GM12875 (cell line): Measurements from ENCODE around the gene TMEM233.

Experiments used
- H3K4me3 ChIP-seq: one replicate; pipeline ENCODE4 v1.5.1; 2011; ENCODE audit warnings: low read depth, low read length, control low read depth
- TF ChIP-seq, protein P1 (sequence below): IDR thresholded peaks from 2 replicates; pipeline ENCODE4 v1.5.1; 2011; ENCODE audit warnings: low read depth, mild to moderate bottlenecking, control low read depth, inconsistent platforms, low read length, moderate library complexity, borderline replicate concordance; ENCODE audit not compliant: insufficient read depth

TMEM233 gene

DNA sequence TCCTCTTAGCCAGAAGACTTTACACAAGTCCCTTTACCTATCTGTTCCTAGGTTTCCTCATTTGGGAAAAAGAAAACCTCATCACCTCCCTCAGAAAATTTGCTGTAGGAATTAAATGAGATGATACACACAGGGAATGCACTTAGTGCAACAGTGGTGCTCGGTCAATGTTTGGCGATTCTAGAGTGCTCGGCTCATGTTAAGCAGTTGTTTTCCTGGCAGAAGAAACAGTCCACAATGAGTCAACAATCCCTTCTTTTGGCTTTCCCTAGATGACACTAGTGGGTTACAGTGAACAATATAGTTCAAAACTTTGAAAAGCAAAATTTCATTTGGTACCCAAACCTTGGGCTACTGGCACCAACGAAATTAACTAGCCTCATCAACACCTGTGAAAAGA lies 3.9 kb upstream of the TMEM233 start:
- TF ChIP-seq, protein P1, sequence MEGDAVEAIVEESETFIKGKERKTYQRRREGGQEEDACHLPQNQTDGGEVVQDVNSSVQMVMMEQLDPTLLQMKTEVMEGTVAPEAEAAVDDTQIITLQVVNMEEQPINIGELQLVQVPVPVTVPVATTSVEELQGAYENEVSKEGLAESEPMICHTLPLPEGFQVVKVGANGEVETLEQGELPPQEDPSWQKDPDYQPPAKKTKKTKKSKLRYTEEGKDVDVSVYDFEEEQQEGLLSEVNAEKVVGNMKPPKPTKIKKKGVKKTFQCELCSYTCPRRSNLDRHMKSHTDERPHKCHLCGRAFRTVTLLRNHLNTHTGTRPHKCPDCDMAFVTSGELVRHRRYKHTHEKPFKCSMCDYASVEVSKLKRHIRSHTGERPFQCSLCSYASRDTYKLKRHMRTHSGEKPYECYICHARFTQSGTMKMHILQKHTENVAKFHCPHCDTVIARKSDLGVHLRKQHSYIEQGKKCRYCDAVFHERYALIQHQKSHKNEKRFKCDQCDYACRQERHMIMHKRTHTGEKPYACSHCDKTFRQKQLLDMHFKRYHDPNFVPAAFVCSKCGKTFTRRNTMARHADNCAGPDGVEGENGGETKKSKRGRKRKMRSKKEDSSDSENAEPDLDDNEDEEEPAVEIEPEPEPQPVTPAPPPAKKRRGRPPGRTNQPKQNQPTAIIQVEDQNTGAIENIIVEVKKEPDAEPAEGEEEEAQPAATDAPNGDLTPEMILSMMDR: no peak
- H3K4me3 ChIP-seq: no peak overlapping the region

DNA sequence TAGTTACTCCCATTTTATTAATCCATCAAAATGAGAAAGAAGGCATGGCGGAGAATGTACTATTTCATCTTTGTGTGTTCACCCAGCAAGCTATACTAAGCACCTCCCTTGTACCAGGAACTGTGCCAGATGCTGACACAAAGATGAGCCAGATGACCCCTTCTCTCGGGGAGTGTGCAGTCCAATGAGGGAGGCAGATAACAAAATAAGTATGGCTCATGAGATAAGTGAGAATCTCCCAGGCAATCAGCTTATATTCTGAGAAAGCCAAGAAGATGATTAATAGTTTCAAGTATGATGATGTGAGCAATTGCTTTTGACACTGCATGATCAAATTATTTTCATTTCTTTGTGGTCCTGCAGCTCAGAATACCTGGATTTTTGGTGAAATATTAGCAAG lies 1.3 kb upstream of the TMEM233 start:
- no peak overlapping the region for H3K4me3 ChIP-seq
- TF ChIP-seq, protein P1: no peak

DNA sequence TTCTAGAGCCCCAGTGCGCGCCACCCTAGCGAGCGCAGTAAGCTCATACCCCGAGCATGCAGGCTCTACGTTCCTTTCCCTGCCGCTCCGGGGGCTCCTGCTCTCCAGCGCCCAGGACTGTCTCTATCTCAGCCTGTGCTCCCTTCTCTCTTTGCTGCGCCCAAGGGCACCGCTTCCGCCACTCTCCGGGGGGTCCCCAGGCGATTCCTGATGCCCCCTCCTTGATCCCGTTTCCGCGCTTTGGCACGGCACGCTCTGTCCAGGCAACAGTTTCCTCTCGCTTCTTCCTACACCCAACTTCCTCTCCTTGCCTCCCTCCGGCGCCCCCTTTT lies 791 bp downstream of the TMEM233 start:
- TF ChIP-seq, protein P1: no peak
- H3K4me3 ChIP-seq: no peak overlapping the region

DNA sequence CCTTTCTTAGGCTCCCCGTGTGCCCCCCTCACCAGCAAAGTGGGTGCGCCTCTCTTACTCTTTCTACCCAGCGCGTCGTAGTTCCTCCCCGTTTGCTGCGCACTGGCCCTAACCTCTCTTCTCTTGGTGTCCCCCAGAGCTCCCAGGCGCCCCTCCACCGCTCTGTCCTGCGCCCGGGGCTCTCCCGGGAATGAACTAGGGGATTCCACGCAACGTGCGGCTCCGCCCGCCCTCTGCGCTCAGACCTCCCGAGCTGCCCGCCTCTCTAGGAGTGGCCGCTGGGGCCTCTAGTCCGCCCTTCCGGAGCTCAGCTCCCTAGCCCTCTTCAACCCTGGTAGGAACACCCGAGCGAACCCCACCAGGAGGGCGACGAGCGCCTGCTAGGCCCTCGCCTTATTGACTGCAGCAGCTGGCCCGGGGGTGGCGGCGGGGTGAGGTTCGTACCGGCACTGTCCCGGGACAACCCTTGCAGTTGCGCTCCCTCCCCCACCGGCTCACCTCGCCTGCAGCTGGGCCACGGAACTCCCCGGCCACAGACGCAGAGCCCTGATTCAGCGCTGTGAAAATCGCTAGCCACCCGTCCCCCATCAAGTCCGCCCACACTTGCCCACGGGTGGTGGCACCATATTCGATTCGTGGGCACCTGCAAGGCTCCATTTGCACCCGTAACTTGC lies 1.3 kb downstream of the TMEM233 start:
- H3K4me3 ChIP-seq: no peak overlapping the region
- TF ChIP-seq, protein P1: no peak

DNA sequence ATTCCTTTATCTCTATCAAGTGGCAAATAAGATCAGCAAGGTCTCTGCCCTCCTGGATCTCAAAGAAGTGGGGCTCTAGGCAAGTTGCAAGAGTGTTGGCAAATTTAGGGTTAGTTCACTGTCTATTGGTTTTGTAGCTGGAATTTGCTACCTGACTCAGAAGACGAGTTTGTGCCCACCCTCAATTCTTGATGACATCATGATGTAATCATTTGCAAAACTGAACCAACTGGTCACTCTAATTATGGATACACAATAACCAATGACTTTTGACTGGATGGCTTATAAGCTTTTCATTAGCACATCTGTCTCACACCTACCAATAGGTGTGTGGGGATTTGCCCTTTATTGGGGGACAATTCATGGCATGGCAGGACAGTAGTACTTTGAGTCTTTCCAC lies 4.6 kb downstream of the TMEM233 start:
- no peak overlapping the region for H3K4me3 ChIP-seq
- TF ChIP-seq, protein P1: no peak

DNA sequence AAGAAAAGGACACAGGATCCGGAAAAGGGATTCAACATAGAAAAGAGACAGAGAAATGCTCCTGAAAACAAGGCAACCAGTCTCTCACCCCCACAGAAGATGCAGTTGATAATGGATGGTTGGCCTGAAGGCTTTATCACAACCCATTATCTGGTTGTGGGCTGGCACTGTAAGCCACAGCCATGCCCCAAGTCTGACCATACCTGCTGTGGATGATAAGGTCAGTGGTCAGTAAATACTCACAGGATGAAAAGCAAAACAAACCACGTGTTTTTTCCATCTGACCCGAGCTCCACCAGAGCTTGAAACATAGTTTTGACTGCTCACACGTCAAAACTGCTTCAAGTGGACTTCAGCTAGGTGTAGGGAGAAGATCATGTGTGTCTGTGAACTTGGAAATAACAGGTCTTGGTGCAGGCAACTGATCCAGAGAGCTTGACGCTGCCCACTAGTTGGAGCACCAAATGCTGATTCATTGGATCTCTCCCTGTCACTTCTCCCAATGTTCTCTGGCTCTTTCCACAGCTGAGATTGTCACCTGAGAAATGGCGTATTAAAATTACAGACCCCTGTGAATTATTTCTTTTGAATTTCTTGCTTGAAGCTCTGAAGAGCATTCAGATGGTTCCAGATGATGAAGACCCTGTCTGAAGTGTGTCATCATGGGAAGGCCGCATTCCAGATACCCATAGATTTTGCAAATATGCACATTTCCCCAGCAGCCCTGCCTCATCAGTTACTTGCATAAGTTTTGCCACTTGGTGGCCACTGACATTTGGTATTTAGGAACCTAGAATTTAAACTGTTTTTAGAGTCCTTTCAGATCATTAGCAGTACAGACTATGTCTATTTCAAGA lies 8.5 kb downstream of the TMEM233 start:
- TF ChIP-seq, protein P1: no peak
- no peak overlapping the region for H3K4me3 ChIP-seq

DNA sequence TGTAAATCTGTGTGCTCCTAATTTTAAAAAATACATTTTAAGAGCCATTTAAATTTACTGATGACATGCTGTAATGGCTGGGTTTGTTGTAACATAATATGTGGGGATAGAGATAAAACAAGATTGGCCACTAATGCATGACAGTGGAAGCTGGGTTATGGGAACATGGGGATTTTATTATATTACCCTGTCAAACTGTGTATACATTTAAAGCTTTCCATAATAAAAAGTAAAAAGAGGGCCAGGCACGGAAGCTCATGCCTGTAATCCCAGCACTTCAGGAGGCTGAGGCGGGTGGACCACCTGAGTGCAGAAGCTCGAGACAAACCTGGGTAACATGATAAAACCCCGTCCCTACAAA lies 9.1 kb downstream of the TMEM233 start:
- TF ChIP-seq, protein P1: no peak
- no peak overlapping the region for H3K4me3 ChIP-seq
